Measurements from ENCODE around the gene VPS37B. TPM values are rescaled to one million over a fixed set of nuclear protein-coding genes. Genes with fewer than 3 reads are reported as not detected.

The VPS37B gene
- total and polyA plus RNA-seq, 2 donors (not counting 1 experiment from before 2014, with no cell fraction given), result 10.7 to 25.6 TPM

- Histone ChIP-seq H3K4me3 (replicated peaks in 1 of 4; ENCODE audit: control extremely low read depth in 1 of 4, insufficient read depth in 1 of 4, low read depth in 3 of 4, low read length in 4 of 4) (no peak overlapping the region), H3K36me3 (ENCODE audit: control insufficient read depth, insufficient read depth, low read length) (no peaks in the 10 kb centered on the region), H3K27ac (ENCODE audit: insufficient read depth, low read length) (no peak overlapping the region), H3K79me2 (ENCODE audit: control insufficient read depth, insufficient read depth, low read length) (no peaks in the 10 kb centered on the region), H3K27me3 (ENCODE audit: control insufficient read depth, insufficient read depth, low read length) (no peaks in the 10 kb centered on the region), H4K20me1 (ENCODE audit: control insufficient read depth, extremely low read depth, insufficient read depth, low read length) (no peaks in the 10 kb centered on the region), H3K9me3 (ENCODE audit: control insufficient read depth, insufficient read depth, low read depth, low read length) (no peaks in the 10 kb centered on the region), H3K9ac (ENCODE audit: insufficient read depth, low read length) (no peak overlapping the region), H2AFZ (ENCODE audit: low read length) (no peak overlapping the region), H3K4me2 (ENCODE audit: extremely low read depth, insufficient read depth, low read length) (peak overlapping the region; percentile 0), H3K4me1 (ENCODE audit: control insufficient read depth, extremely low read depth, insufficient read depth, low read length) (peaks cover 13% of the 10 kb centered on the region)
- DNase-seq (ENCODE audit: low read depth in 2 of 2), result peak in 1 of 2 donors; percentile 47
- TF ChIP-seq CTCF (conservative IDR thresholded peaks at IDR 0.05 in 1 of 2, IDR thresholded peaks at IDR 0.05 in 1 of 2; ENCODE audit: low read depth in 1 of 2, low read length in 2 of 2) (no peak), EZH2 (IDR thresholded peaks at IDR 0.05; ENCODE audit: low read length, missing control alignments) (no peak)
Measured at GRCh38 chr12:122840580-122841513, 55.1 kb downstream of the VPS37B start.

- DNase-seq (ENCODE audit: low read depth in 2 of 2), result no peak
- Histone ChIP-seq H3K4me2 (ENCODE audit: extremely low read depth, insufficient read depth, low read length) (no peak overlapping the region), H3K27me3 (ENCODE audit: control insufficient read depth, insufficient read depth, low read length) (no peaks in the 10 kb centered on the region), H3K4me3 (replicated peaks in 1 of 4; ENCODE audit: control extremely low read depth in 1 of 4, insufficient read depth in 1 of 4, low read depth in 3 of 4, low read length in 4 of 4) (no peak overlapping the region), H3K9ac (ENCODE audit: insufficient read depth, low read length) (no peak overlapping the region), H3K4me1 (ENCODE audit: control insufficient read depth, extremely low read depth, insufficient read depth, low read length) (peaks cover 13% of the 10 kb centered on the region), H3K36me3 (ENCODE audit: control insufficient read depth, insufficient read depth, low read length) (no peaks in the 10 kb centered on the region), H3K79me2 (ENCODE audit: control insufficient read depth, insufficient read depth, low read length) (no peaks in the 10 kb centered on the region), H3K27ac (ENCODE audit: insufficient read depth, low read length) (no peak overlapping the region), H2AFZ (ENCODE audit: low read length) (no peak overlapping the region), H4K20me1 (ENCODE audit: control insufficient read depth, extremely low read depth, insufficient read depth, low read length) (no peaks in the 10 kb centered on the region), H3K9me3 (ENCODE audit: control insufficient read depth, insufficient read depth, low read depth, low read length) (no peaks in the 10 kb centered on the region)
- TF ChIP-seq EZH2 (IDR thresholded peaks at IDR 0.05; ENCODE audit: low read length, missing control alignments) (no peak), CTCF (conservative IDR thresholded peaks at IDR 0.05 in 1 of 2, IDR thresholded peaks at IDR 0.05 in 1 of 2; ENCODE audit: low read depth in 1 of 2, low read length in 2 of 2) (no peak)
Measured at GRCh38 chr12:122839907-122840554, 55.9 kb downstream of the VPS37B start.

DNA sequence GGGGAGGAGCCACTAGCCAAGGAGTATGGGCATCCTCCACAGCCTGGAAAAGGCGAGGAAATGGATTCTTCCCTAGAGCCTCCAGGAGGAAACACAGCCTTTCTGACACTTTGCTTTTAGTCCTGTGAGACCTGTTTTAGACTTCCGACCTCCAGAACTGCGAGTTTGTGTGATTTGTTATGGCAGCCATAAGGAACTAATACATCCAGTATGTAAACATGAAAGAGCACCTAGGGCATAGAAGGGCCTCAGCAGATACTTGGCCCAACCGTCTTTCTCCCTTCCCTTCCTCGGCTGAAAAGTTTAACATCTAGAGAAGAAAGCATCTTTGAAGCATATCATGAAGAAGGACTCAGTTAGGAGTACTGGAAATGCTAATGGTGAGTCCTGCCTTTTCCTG is 57.1 kb downstream of the VPS37B start:
- Histone ChIP-seq H3K4me1 (ENCODE audit: control insufficient read depth, extremely low read depth, insufficient read depth, low read length) (peaks cover 18% of the 10 kb centered on the region), H4K20me1 (ENCODE audit: control insufficient read depth, extremely low read depth, insufficient read depth, low read length) (no peaks in the 10 kb centered on the region), H3K79me2 (ENCODE audit: control insufficient read depth, insufficient read depth, low read length) (no peaks in the 10 kb centered on the region), H2AFZ (ENCODE audit: low read length) (no peak overlapping the region), H3K27ac (ENCODE audit: insufficient read depth, low read length) (no peak overlapping the region), H3K4me2 (ENCODE audit: extremely low read depth, insufficient read depth, low read length) (no peak overlapping the region), H3K9me3 (ENCODE audit: control insufficient read depth, insufficient read depth, low read depth, low read length) (no peaks in the 10 kb centered on the region), H3K27me3 (ENCODE audit: control insufficient read depth, insufficient read depth, low read length) (no peaks in the 10 kb centered on the region), H3K4me3 (replicated peaks in 1 of 4; ENCODE audit: control extremely low read depth in 1 of 4, insufficient read depth in 1 of 4, low read depth in 3 of 4, low read length in 4 of 4) (no peak overlapping the region), H3K36me3 (ENCODE audit: control insufficient read depth, insufficient read depth, low read length) (no peaks in the 10 kb centered on the region), H3K9ac (ENCODE audit: insufficient read depth, low read length) (no peak overlapping the region)
- no peak for DNase-seq (ENCODE audit: low read depth in 2 of 2)
- TF ChIP-seq CTCF (conservative IDR thresholded peaks at IDR 0.05 in 1 of 2, IDR thresholded peaks at IDR 0.05 in 1 of 2; ENCODE audit: low read depth in 1 of 2, low read length in 2 of 2), result no peak
- no peak for TF ChIP-seq EZH2 (IDR thresholded peaks at IDR 0.05; ENCODE audit: low read length, missing control alignments)
